Loucy (cell line): ENCODE data around the gene OLFM1.

Source experiments
- H2AFZ ChIP-seq: fragments of 200-600 bp; sonication (generic); 2 replicates; pipeline ENCODE4 v1.6.0; 2016; ENCODE audit warnings: antibody characterized with exemption, mild to moderate bottlenecking, low read length, moderate library complexity
- H3F3A ChIP-seq: fragments of 200-600 bp; 2 replicates; pipeline ENCODE4 v1.6.0; 2016; ENCODE audit warnings: antibody characterized with exemption, low read depth, mild to moderate bottlenecking
- H3K27me3 ChIP-seq: fragments of 200-600 bp; sonication (generic); 2 replicates; pipeline ENCODE4 v1.6.1; 2014; ENCODE audit warnings: low read length, mild to moderate bottlenecking; ENCODE audit not compliant: insufficient read depth, poor library complexity, severe bottlenecking
- H3K36me3 ChIP-seq: fragments of 200-600 bp; sonication (generic); 2 replicates; pipeline ENCODE4 v1.6.1; 2016; ENCODE audit warnings: low read length; ENCODE audit not compliant: insufficient read depth
- H3K4me1 ChIP-seq: fragments of 200-600 bp; sonication (generic); 2 replicates; pipeline ENCODE4 v1.5.1; 2014; ENCODE audit warnings: low read length, mild to moderate bottlenecking; ENCODE audit not compliant: insufficient read depth, poor library complexity, severe bottlenecking
- H3K4me2 ChIP-seq: fragments of 200-600 bp; sonication (generic); 2 replicates; pipeline ENCODE4 v1.6.0; 2014; ENCODE audit warnings: antibody characterized with exemption, low read length, low read depth, mild to moderate bottlenecking; ENCODE audit not compliant: poor library complexity, severe bottlenecking
- H3K4me3 ChIP-seq: fragments of 200-600 bp; sonication (generic); 2 replicates; pipeline ENCODE4 v1.5.1; 2014; ENCODE audit warnings: low read length, mild to moderate bottlenecking, mixed read lengths; ENCODE audit not compliant: poor library complexity, severe bottlenecking
- H3K79me2 ChIP-seq: fragments of 200-600 bp; sonication (generic); 2 replicates; pipeline ENCODE4 v1.6.1; 2014; ENCODE audit warnings: low read length; ENCODE audit not compliant: insufficient read depth
- H3K9ac ChIP-seq: fragments of 200-600 bp; sonication (generic); 2 replicates; pipeline ENCODE4 v1.6.0; 2014; ENCODE audit warnings: mild to moderate bottlenecking, low read depth, low read length, moderate library complexity; ENCODE audit not compliant: poor library complexity, severe bottlenecking
- H3K9me2 ChIP-seq: fragments of 200-600 bp; sonication (generic); replicated peaks from 2 replicates; pipeline ENCODE4 v1.6.1; 2016; ENCODE audit warnings: low read depth, low read length, mixed read lengths
- H3K9me3 ChIP-seq: fragments of 200-600 bp; sonication (generic); 2 replicates; pipeline ENCODE4 v1.6.1; 2014; ENCODE audit warnings: mild to moderate bottlenecking, antibody characterized with exemption, low read length, low read depth; ENCODE audit not compliant: insufficient read depth
- H4K20me1 ChIP-seq: fragments of 200-600 bp; sonication (generic); 2 replicates; pipeline ENCODE4 v1.6.0; 2014; ENCODE audit warnings: antibody characterized with exemption, low read length, mild to moderate bottlenecking; ENCODE audit not compliant: insufficient read depth, poor library complexity, severe bottlenecking
- EZH2phosphoT487 ChIP-seq: fragments of 200-600 bp; IDR thresholded peaks from 2 replicates; pipeline ENCODE4 v1.6.1; 2018; ENCODE audit warnings: antibody characterized with exemption, mild to moderate bottlenecking, moderate library complexity, borderline replicate concordance
- TF ChIP-seq, protein P1 (sequence below): fragments of 200-600 bp; sonication (generic); conservative IDR thresholded peaks from 2 replicates; pipeline ENCODE4 v1.5.1; 2014; ENCODE audit warnings: mild to moderate bottlenecking, antibody characterized with exemption, low read length

The OLFM1 gene

DNA sequence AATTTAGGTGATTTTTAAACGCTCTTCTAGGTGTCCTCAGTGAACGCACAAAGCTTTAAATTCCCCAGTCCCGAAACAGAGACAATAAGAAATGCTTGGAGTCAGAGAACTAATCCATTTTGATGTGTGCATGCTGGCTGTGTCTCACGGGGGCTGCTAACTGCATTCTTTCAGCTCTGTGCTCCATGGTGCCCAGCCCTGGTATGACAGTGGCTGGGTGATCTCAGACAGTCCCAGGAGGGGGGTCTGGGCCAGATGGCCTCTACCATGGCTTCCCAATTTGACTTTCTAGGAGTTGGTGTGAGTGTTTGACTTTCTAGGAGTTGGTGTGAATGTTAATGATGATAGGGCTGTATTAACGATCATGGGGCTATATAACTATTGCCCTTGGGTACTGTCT, 12.1 kb downstream of the OLFM1 start:
- TF ChIP-seq, protein P1, sequence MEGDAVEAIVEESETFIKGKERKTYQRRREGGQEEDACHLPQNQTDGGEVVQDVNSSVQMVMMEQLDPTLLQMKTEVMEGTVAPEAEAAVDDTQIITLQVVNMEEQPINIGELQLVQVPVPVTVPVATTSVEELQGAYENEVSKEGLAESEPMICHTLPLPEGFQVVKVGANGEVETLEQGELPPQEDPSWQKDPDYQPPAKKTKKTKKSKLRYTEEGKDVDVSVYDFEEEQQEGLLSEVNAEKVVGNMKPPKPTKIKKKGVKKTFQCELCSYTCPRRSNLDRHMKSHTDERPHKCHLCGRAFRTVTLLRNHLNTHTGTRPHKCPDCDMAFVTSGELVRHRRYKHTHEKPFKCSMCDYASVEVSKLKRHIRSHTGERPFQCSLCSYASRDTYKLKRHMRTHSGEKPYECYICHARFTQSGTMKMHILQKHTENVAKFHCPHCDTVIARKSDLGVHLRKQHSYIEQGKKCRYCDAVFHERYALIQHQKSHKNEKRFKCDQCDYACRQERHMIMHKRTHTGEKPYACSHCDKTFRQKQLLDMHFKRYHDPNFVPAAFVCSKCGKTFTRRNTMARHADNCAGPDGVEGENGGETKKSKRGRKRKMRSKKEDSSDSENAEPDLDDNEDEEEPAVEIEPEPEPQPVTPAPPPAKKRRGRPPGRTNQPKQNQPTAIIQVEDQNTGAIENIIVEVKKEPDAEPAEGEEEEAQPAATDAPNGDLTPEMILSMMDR, result no peak
- TF ChIP-seq EZH2phosphoT487, result no peak
- Histone ChIP-seq H3K79me2 (no peaks in the 10 kb centered on the region), H3K4me2 (no peak overlapping the region), H4K20me1 (no peaks in the 10 kb centered on the region), H3K9me2 (no peaks in the 10 kb centered on the region), H3K36me3 (no peaks in the 10 kb centered on the region), H3K9me3 (no peaks in the 10 kb centered on the region; the same call in 1 of the 2 replicates), H3K9ac (no peak overlapping the region), H3K4me1 (no peaks in the 10 kb centered on the region), H3F3A (no peaks in the 10 kb centered on the region), H2AFZ (no peak overlapping the region), H3K4me3 (no peak overlapping the region), H3K27me3 (no peaks in the 10 kb centered on the region)

DNA sequence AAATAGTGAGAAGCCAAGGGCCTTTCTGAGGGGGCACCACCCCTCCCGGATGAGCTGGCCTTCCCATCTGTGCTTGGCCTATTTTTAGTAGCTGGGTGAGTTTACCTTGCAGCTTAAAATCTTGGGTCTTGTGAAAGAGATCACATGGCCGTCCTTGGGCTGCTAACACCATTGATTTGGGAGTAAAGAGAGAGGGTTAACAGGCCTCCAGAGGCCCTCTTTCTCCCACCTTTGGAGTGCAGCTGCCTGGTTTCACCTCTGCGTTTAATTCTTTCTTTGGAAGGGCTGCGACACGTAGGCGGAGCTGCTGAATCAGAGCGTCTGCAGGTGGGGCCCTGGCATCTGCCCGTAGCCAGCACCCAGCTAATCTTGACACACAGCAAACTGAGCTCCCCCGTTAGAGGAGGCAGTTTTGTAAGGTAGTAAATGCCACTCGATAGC, 12.8 kb downstream of the OLFM1 start:
- H3K9me2 ChIP-seq, result no peaks in the 10 kb centered on the region
- no peaks in the 10 kb centered on the region for H4K20me1 ChIP-seq
- H3F3A ChIP-seq, result no peaks in the 10 kb centered on the region
- no peak for TF ChIP-seq EZH2phosphoT487
- TF ChIP-seq, protein P1, result no peak
- H3K36me3 ChIP-seq, result no peaks in the 10 kb centered on the region
- H3K4me1 ChIP-seq, result no peaks in the 10 kb centered on the region
- no peak overlapping the region for H3K4me2 ChIP-seq
- H3K9ac ChIP-seq, result no peak overlapping the region
- H3K79me2 ChIP-seq, result no peaks in the 10 kb centered on the region
- no peak overlapping the region for H3K4me3 ChIP-seq
- no peaks in the 10 kb centered on the region; the same call in 1 of the 2 replicates for H3K9me3 ChIP-seq
- H2AFZ ChIP-seq, result no peak overlapping the region
- H3K27me3 ChIP-seq, result no peaks in the 10 kb centered on the region

- no peak overlapping the region for H3K9ac ChIP-seq
Observed at GRCh38 chr9:135100725-135101410, 13.4 kb downstream of the OLFM1 start.

More at GRCh38 chr9:135100725-135101410, 13.4 kb downstream of the OLFM1 start:
- Histone ChIP-seq H3K9me3 (no peaks in the 10 kb centered on the region; the same call in 1 of the 2 replicates), H3K4me1 (no peaks in the 10 kb centered on the region), H3K79me2 (no peaks in the 10 kb centered on the region), H2AFZ (no peak overlapping the region), H3K4me3 (no peak overlapping the region), H3K4me2 (no peak overlapping the region), H4K20me1 (no peaks in the 10 kb centered on the region), H3K9me2 (no peaks in the 10 kb centered on the region), H3F3A (no peaks in the 10 kb centered on the region), H3K36me3 (no peaks in the 10 kb centered on the region), H3K27me3 (no peaks in the 10 kb centered on the region)
- TF ChIP-seq EZH2phosphoT487, result no peak
- TF ChIP-seq, protein P1, result no peak
